GM12864 (cell line): ENCODE data around the gene IL17RB.

ENCODE experiments used
- DNase-seq: peaks from one replicate; pipeline ENCODE4 v3.0.0-alpha.2; 2011; ENCODE audit warnings: low read depth
- H3K4me3 ChIP-seq: 2 replicates; pipeline ENCODE4 v1.5.1; 2011; ENCODE audit warnings: mild to moderate bottlenecking, low read depth, low read length, control low read depth
- CTCF ChIP-seq: IDR thresholded peaks from 2 replicates; pipeline ENCODE4 v1.5.1; 2011; ENCODE audit warnings: low read depth, mild to moderate bottlenecking, moderate library complexity, low read length, control low read depth, inconsistent platforms; ENCODE audit errors: missing control alignments

The IL17RB gene

GRCh38 chr3:53892286-53892637, 45.9 kb downstream of the IL17RB start:
- TF ChIP-seq CTCF, result no peak
- DNase-seq, result no peak
- H3K4me3 ChIP-seq, result peak overlapping the region; percentile 80

GRCh38 chr3:53899750-53900149, 53.4 kb downstream of the IL17RB start:
- no peak overlapping the region for H3K4me3 ChIP-seq
- no peak for TF ChIP-seq CTCF
- DNase-seq, result no peak

- no peak for TF ChIP-seq CTCF
- no peak for DNase-seq
Measured at GRCh38 chr3:53900666-53901331, 54.4 kb downstream of the IL17RB start.

GRCh38 chr3:53902067-53902466, 55.7 kb downstream of the IL17RB start:
- no peak for DNase-seq
- no peak overlapping the region for H3K4me3 ChIP-seq
- no peak for TF ChIP-seq CTCF

More at GRCh38 chr3:53900666-53901331, 54.4 kb downstream of the IL17RB start:
- H3K4me3 ChIP-seq, result no peak overlapping the region

GRCh38 chr3:53902711-53903110, 56.3 kb downstream of the IL17RB start:
- no peak for TF ChIP-seq CTCF
- H3K4me3 ChIP-seq, result no peak overlapping the region
- no peak for DNase-seq

- H3K4me3 ChIP-seq, result no peak overlapping the region
- DNase-seq, result no peak
- TF ChIP-seq CTCF, result no peak
Measured at GRCh38 chr3:53913401-53913800, 67.0 kb downstream of the IL17RB start.
